Stomach (tissue), 9 donors: ENCODE measurements around the gene DCLK2. TPM values are rescaled to one million over a fixed set of nuclear protein-coding genes. Genes with fewer than 3 reads are reported as not detected.

Source experiments
- DNase-seq, 2 donors: peaks; one replicate each; pipeline versions ENCODE4 v3.0.0 to v3.0.0-alpha.2; 2013 to 2019
- H3K27ac ChIP-seq, 5 donors: fragments of 200-600 bp in 4 of 5; sonication (generic) in 4 of 5; one replicate each; pipeline ENCODE4 v1.5.1; 2013 to 2019; ENCODE audit warnings: mild to moderate bottlenecking in 1 of 5, moderate library complexity in 1 of 5
- H3K27me3 ChIP-seq, 3 donors: fragments of 200-600 bp; sonication (generic); one replicate each; pipeline ENCODE4 v1.5.1; 2017 to 2019; ENCODE audit warnings: mixed run types in 1 of 3
- H3K36me3 ChIP-seq, 4 donors: fragments of 200-600 bp; sonication (generic); 1 replicate in 3 of 4; 2 replicates in 1 of 4; pipeline ENCODE4 v1.5.1; 2016 to 2019
- H3K4me1 ChIP-seq, 4 donors: fragments of 200-600 bp; sonication (generic); one replicate each; pipeline ENCODE4 v1.5.1; 2016 to 2019
- H3K4me3 ChIP-seq, 4 donors: fragments of 200-600 bp; sonication (generic) in 3 of 4; one replicate each; pipeline ENCODE4 v1.5.1; 2016 to 2019; ENCODE audit warnings: mild to moderate bottlenecking in 1 of 4
- H3K9me3 ChIP-seq, 4 donors: fragments of 200-600 bp; sonication (generic); one replicate each; pipeline ENCODE4 v1.5.1; 2016 to 2019
- EP300 ChIP-seq: sonication (generic); formaldehyde crosslinking; IDR thresholded peaks from one replicate; pipeline ENCODE4 v1.6.1; 2017; ENCODE audit warnings: antibody characterized with exemption
- POLR2A ChIP-seq, 4 donors: fragments of 450-650 bp; IDR thresholded peaks; one replicate each; pipeline ENCODE4 v1.6.1; 2016; ENCODE audit warnings: antibody characterized with exemption in 4 of 4, control low read depth in 2 of 4, mild to moderate bottlenecking in 1 of 4, moderate library complexity in 1 of 4
- POLR2AphosphoS5 ChIP-seq, 3 donors: sonication (generic); formaldehyde crosslinking; IDR thresholded peaks; one replicate each; pipeline ENCODE4 v1.6.1; 2016; ENCODE audit warnings: antibody characterized with exemption in 3 of 3
- WGBS, 5 donors: extraction: QIAGEN DNeasy Blood & Tissue Kit in 3 of 5; methylation state at CpG; one replicate each; pipeline versions ENCODE4 v1.1.5 to v1.1.7; 2013 to 2018; 5-methylcytosine and 5-hydroxymethylcytosine counted together
- intact Hi-C: fragments of 100-400 bp; cut with DNase I; formaldehyde crosslinking; loops from one replicate; pipeline ENCODE4 v1.15.1; 2023; ENCODE audit warnings: low total_unique reads
- polyA plus RNA-seq, 3 donors: library from polyadenylated mRNA; stranded (reverse); fragments of 200-250 nt; gene quantifications; one replicate each; pipeline ENCODE4 v1.2.3, GENCODE V29; 2013
- total RNA-seq, 5 donors: library from RNA; depleted of rRNA; stranded (reverse); fragments of >200 nt; gene quantifications; one replicate each; pipeline versions ENCODE4 v1.1.0 to v1.2.3, GENCODE V29; 2014 to 2016
- TF ChIP-seq, protein P1 (sequence below), 7 experiments: fragments of 450-650 bp in 4 of 7; fragments of 200-600 bp in 3 of 7; sonication (generic) in 3 of 7; IDR thresholded peaks; one replicate each; pipeline ENCODE4 v1.5.1; 2016 to 2019; ENCODE audit warnings: antibody characterized with exemption in 7 of 7, control low read depth in 2 of 7, mild to moderate bottlenecking in 1 of 7
- donor health status: healthy with polysubstance abuse.
- donor health status: Bipolar disorder and iron deficiency.
- donor health status: healthy.

The DCLK2 gene
- total and polyA plus RNA-seq, 8 donors: 0.61 to 16.3 (median 1.7) TPM

DNA sequence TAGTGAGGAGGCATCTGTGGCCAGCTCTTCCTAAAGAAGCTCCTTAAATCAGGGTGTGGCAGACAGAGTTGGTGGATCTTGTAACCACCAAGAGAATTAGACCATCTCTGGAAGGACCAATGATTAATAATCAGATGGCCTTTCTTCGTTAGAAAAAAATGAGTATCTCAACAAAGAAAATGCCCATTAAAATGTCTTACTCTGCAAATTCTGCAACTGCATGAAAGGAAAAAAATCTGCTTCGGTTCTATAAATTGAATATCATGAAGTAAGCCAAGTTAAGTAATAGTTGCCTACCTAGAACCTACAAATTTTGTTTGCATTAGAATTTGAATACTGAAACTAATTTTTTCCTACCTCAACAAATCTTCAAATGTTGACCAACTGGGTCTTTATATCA lies 4.2 kb upstream of the DCLK2 start:
- intact Hi-C loops: no loop called here
- whole genome bisulfite sequencing, 5 donors: 84 to 89% (median 87%) methylated on average over 2 of the region's 2 CpGs

DNA sequence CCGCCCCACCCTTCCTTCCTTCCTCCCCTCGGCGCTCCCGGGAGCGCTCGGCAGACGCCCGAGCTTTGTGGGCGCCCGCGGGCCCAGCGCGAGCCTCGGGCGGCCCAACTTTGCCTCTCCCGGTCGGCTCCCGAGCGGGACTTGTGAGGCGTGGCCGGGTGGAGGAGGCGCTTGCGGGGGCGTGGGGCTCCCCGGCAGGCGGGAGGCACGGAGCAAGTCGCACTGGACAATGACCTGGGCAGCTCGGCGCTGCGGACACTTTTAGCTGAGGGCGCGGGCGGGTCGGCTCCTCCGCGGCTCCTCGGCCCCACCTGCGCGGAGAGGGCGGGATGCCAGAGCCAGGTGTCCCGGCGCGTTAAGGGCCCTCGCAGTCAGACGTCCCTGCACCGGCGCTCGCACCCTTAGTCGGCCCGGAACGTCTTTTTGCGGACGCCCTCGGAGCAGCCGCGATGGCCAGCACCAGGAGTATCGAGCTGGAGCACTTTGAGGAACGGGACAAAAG lies 385 bp downstream of the DCLK2 start:
- DNase-seq: peak; percentile 43 to 80
- WGBS, 5 donors: 0 to 1% (median 1%) methylated on average over 35 to 59 of the region's 59 CpGs; no CpG with 5 or more reads in 1 of the 5 donors
- Histone ChIP-seq H3K4me1 (peaks cover 19 to 55% (median 29%) of the 10 kb centered on the region in 4 donors), H3K4me3 (peak overlapping the region; percentile 70 to 84 (median 74)), H3K27me3 (peaks cover 0 to 32% (median 12%) of the 10 kb centered on the region in 3 donors), H3K36me3 (no peaks in the 10 kb centered on the region), H3K9me3 (no peaks in the 10 kb centered on the region), H3K27ac (peak overlapping the region; percentile 82 to 91 (median 85))
- intact Hi-C loops: no loop called here
- no peak for TF ChIP-seq EP300
- no peak for TF ChIP-seq POLR2A (IDR thresholded peaks at IDR 0.05)
- TF ChIP-seq POLR2AphosphoS5 (IDR thresholded peaks at IDR 0.05): no peak
- TF ChIP-seq, protein P1, sequence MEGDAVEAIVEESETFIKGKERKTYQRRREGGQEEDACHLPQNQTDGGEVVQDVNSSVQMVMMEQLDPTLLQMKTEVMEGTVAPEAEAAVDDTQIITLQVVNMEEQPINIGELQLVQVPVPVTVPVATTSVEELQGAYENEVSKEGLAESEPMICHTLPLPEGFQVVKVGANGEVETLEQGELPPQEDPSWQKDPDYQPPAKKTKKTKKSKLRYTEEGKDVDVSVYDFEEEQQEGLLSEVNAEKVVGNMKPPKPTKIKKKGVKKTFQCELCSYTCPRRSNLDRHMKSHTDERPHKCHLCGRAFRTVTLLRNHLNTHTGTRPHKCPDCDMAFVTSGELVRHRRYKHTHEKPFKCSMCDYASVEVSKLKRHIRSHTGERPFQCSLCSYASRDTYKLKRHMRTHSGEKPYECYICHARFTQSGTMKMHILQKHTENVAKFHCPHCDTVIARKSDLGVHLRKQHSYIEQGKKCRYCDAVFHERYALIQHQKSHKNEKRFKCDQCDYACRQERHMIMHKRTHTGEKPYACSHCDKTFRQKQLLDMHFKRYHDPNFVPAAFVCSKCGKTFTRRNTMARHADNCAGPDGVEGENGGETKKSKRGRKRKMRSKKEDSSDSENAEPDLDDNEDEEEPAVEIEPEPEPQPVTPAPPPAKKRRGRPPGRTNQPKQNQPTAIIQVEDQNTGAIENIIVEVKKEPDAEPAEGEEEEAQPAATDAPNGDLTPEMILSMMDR (IDR thresholded peaks at IDR 0.05): no peak

More for the DNA sequence above, 4.2 kb upstream of the DCLK2 start:
- peaks cover 0 to 22% (median 7%) of the 10 kb centered on the region in 3 donors for H3K27me3 ChIP-seq
- no peaks in the 10 kb centered on the region for H3K36me3 ChIP-seq
- peaks cover 12 to 19% (median 14%) of the 10 kb centered on the region in 4 donors for H3K4me1 ChIP-seq
- no peak for DNase-seq
- H3K4me3 ChIP-seq: no peak overlapping the region
- TF ChIP-seq POLR2AphosphoS5 (IDR thresholded peaks at IDR 0.05) (no peak), POLR2A (IDR thresholded peaks at IDR 0.05) (no peak), EP300 (no peak)
- TF ChIP-seq, protein P1 (IDR thresholded peaks at IDR 0.05): no peak
- H3K9me3 ChIP-seq: no peaks in the 10 kb centered on the region
- no peak overlapping the region for H3K27ac ChIP-seq

DNA sequence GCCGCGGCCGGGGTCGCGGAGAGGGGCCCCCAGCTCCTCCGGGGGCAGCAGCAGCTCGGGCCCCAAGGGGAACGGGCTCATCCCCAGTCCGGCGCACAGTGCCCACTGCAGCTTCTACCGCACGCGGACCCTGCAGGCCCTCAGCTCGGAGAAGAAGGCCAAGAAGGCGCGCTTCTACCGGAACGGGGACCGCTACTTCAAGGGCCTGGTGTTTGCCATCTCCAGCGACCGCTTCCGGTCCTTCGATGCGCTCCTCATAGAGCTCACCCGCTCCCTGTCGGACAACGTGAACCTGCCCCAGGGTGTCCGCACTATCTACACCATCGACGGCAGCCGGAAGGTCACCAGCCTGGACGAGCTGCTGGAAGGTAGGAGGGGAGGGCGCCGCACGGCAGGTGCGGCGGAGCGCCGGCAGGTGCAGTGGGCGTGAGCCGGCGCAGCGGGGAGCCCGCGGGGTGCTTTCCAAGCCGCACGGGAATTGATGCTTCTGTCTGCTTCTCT lies 886 bp downstream of the DCLK2 start:
- Histone ChIP-seq H3K27me3 (peaks cover 0 to 32% (median 12%) of the 10 kb centered on the region in 3 donors), H3K4me1 (peaks cover 19 to 55% (median 29%) of the 10 kb centered on the region in 4 donors), H3K9me3 (no peaks in the 10 kb centered on the region), H3K36me3 (no peaks in the 10 kb centered on the region), H3K4me3 (peak overlapping the region; percentile 70 to 84 (median 74)), H3K27ac (peak overlapping the region; percentile 82 to 91 (median 85))
- TF ChIP-seq, protein P1 (IDR thresholded peaks at IDR 0.05): no peak
- no peak for TF ChIP-seq EP300
- TF ChIP-seq POLR2A (IDR thresholded peaks at IDR 0.05): no peak
- no peak for TF ChIP-seq POLR2AphosphoS5 (IDR thresholded peaks at IDR 0.05)
- intact Hi-C loops: no loop called here
- 1 to 2% (median 1%) methylated on average over 20 to 47 of the region's 47 CpGs for WGBS, 5 donors
- DNase-seq: peak in 1 of 2 donors; percentile 73

DNA sequence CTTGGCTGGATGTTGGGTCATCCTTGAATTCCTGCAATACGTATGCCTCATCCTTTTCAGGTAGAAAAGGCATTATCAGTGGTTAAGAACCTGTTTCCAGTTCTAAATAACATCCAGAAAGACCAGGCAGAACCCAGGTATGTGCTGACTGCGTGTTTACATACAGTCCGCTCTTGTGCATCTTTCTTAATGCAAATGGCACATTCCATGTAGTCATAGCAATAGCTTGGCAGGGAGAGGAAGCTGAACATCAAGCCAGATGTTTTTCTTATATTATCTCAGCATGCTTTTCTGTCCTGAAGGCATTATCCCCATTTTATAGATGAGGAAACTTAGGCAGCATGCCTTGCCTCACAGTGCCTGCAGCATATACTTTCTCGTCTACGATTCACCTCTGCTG lies 2.1 kb downstream of the DCLK2 start:
- 59 to 77% (median 65%) methylated on average over 5 of the region's 5 CpGs for WGBS, 5 donors
- peaks cover 19 to 55% (median 29%) of the 10 kb centered on the region in 4 donors for H3K4me1 ChIP-seq

More for the DNA sequence above, 2.1 kb downstream of the DCLK2 start:
- Histone ChIP-seq H3K4me3 (peak overlapping the region in 3 of 4 donors; percentile 70 to 84 (median 73)), H3K27ac (no peak overlapping the region), H3K9me3 (no peaks in the 10 kb centered on the region), H3K27me3 (peaks cover 0 to 32% (median 12%) of the 10 kb centered on the region in 3 donors), H3K36me3 (no peaks in the 10 kb centered on the region)
- intact Hi-C loops: no loop called here
- peak in 1 of 2 donors; percentile 28 for DNase-seq
- TF ChIP-seq, protein P1 (IDR thresholded peaks at IDR 0.05): no peak
- no peak for TF ChIP-seq POLR2AphosphoS5 (IDR thresholded peaks at IDR 0.05)
- no peak for TF ChIP-seq POLR2A (IDR thresholded peaks at IDR 0.05)
- TF ChIP-seq EP300: no peak
